Hematopoietic multipotent progenitor cell treated with erythropoietin and hydrocortisone succinate and interleukin-3 and kit ligand, for 17 days (in vitro differentiated cells): ENCODE data around the gene FOXR1.

Experiments
- DNase-seq: peaks from one replicate; pipeline ENCODE4 v3.0.0-alpha.2; 2015; ENCODE audit warnings: low spot score

The FOXR1 gene, protein sequence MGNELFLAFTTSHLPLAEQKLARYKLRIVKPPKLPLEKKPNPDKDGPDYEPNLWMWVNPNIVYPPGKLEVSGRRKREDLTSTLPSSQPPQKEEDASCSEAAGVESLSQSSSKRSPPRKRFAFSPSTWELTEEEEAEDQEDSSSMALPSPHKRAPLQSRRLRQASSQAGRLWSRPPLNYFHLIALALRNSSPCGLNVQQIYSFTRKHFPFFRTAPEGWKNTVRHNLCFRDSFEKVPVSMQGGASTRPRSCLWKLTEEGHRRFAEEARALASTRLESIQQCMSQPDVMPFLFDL

DNA sequence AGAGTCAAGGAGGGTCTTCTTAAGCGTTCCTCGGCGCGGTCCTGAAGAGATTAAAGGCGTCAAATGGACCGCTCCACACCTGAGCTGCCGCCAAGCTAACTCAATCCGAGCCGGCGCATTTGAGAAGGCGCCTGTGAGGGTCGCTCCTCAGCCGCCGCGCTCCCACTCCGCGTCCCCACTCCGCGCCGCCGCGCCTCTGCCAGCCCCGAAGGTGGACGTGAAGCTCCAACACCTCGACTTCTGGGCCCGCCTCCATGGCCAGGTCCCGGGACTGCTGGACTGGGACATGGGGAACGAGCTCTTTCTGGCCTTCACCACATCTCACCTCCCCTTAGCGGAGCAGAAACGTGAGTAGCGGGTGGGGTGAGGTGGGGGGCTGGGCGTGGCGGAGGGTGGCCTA, at the start of gene FOXR1:
FOXR1 (plus strand) TSS at position 116 of the 400 bp plus-strand sequence; CDS start at position 287, 171 bp downstream.
- no peak for DNase-seq

DNA sequence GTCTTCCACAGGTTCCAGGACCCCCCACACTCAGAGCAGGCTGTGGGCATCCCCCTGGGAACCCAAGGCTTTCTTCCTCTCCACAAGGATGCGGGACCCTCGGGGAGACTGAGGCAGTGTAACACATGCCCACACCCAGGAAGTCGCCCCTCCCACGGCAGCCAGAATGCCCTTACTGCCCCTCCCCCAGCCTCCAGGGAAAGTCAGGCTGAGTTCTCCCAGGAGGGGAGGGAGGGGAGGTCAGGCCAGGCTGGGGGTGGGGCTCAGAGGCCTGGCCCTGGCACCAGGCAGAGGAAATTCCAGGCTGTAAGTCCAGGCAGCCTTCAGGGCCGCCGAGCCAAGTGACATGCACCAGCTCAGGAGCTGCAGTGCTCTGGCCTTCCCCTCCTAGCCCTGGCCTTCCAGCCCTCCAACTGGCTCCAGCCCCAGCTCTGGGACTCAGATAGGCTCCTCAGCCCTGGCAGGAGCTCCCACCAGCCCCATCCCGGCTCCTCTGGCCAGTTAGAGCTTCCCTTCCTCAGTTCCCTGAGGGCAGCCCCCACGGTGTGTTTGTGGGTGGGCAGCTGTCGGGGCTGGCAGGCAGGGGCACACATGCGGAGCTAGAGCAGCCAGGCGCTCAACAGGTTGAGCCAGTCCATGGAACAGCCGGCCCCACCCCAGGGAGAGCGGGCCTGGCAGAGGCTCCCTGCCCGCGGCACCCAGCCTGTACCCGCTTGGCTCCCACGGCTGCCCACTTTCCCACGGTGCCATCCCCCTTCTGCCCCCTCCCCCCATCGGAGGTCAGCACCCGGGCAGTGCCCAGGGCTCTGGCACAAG, 49.4 kb upstream of the FOXR1 start:
- no peak for DNase-seq

DNA sequence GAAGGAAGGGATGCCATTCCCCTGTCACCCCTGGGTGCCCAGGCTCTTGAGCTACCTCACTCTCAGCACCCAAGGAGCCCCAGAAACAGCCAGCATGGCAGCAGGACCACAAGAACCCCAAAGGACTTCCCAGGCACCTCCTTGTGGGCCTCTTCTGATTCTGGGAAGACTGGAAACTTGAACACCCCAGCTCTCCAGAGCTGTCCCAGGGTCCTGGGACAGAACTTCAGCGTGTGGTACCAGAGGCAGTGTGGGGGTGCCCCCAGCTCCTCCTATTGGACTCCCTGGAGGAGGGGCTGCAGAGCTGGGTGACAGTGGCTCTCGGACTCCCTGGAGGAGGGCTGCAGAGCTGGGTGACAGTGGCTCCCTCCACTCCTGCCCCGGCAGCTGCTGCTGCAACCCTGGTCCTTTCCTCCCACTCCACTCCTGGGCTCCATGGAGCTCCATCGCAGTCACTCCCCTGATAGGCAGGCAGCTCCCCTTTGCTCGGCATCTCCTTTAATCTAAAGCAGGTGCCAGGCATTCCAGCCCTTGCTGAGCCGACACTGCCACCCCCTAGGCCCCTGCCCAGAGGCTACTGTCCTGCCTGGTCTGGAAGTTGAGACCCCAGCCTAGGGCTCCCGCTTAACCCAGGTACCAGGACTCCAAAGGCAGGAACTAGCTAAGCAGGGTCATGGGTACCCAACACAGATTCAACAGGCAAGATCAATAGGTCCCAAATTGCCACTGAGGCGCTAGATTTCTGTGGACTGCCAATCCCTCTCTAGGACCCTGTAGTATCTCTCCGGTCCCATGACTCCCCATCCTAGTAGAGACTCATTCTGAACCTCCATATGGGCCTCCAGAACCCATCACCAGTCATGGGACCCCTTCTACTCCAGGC, 48.6 kb upstream of the FOXR1 start:
- peak; percentile 4 for DNase-seq

DNA sequence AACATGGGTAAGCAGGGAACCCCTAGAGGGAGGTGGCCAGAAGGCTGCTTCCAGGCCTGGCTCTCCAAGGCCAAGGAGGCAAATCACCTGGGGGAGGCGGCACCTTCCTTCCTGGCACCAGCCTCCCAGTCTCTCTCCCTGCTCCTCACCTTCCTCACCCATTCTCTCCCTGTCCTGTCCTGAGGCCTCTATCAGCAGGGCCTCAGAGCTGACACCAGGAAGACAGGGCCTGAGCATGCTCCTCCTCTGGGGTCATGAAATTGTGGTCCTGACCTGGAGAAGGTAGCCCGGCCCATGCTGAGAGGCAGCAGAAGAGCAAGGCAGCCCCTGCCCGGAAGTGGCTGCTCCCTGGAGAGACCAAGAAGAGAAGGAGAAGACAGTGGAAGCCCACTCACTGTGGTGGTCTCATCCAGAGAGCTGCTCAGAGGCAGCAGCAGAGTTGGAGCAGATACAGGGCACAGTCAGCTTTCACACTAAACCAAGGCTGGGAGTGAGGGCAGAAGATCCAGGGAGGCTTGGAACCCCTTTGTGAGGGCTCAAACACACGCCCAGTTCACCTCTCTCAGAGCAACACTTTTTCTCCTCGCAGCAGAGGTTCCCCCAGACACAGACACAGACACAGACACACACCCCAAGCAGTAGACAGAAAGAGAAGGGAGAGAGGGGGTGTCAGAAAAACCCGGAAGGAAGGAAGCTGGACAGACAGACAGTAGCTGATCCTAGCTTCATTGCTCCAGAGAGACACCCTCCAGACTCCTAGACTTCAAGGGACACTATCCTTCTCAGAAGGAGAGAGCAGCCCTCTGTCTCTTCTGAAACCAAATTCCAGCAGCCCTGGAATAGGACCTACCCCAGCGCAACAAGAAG, 47.6 kb upstream of the FOXR1 start:
- no peak for DNase-seq

DNA sequence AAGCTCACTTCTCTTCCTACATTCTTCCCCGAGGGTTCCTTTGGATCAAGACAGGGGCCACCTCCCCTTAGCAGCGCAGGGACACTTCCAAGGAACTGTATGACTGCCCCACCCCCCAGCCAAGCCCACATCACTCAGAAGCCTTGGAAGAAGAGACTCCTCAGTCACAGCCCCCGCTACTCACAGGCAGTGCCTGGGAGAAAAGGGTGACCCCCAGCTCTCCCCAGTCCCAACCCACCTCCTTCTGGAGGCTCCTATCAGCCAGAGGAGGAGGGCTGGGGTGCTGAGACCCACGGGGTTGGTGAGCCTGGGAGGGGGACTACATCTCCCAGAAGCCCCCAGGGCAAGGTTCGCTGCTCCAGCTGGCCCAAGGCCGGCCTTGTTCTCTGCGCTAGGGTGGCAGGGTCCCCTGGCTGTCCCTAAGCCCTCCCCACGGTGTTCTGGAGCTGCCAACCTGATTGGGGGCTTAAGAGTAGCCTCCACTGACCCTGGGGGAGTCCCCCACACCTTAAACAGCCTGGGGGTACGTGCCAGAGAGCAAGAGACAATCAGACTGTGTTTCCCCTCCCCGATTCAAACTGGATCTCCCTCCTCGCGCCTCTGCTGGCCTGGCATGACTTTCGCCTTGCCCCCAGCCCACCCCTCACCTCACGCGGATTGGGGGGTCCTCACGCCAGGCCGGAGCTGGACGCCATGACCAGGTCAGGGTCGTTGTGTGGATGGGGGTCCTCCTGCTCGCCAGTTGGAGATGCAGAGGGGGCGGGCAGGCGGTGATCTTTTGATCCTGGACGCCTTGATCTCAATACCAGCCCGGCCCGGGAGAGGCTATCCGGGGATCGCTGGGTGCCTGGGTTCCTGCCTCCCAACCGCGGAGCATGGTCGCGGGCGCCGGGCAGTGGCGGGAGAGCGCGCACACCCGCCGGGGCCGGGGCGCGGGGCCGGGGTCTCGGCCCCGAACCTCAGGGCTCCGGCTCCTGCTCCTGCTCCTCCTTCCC, 46.7 kb upstream of the FOXR1 start:
- no peak for DNase-seq

DNA sequence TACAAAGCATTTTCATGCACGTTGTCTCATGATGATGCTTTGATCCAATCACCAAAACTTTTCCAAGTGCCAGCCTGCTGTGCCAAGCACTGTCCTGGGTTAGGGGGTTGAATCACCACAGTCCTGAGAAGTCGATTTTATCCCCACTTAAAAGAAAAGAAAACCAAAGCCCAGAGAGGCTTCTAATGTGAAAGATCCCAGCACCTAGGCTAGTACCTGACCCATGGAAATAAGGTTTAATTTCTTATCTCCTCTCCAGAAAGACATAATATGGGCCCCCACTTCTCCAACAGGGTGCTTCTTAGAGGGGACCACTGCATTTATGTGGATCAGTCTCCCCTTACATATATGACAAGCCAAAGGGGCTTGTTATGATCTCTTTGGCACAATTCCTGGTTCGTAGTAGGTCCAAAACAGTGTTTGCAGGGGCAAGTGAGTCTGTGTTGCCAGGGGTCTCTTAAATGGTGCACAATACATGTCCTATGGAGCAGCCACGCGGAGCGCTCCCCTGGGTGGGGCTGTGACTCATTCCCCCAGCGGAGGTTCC, 43.9 kb upstream of the FOXR1 start:
- DNase-seq = no peak

DNA sequence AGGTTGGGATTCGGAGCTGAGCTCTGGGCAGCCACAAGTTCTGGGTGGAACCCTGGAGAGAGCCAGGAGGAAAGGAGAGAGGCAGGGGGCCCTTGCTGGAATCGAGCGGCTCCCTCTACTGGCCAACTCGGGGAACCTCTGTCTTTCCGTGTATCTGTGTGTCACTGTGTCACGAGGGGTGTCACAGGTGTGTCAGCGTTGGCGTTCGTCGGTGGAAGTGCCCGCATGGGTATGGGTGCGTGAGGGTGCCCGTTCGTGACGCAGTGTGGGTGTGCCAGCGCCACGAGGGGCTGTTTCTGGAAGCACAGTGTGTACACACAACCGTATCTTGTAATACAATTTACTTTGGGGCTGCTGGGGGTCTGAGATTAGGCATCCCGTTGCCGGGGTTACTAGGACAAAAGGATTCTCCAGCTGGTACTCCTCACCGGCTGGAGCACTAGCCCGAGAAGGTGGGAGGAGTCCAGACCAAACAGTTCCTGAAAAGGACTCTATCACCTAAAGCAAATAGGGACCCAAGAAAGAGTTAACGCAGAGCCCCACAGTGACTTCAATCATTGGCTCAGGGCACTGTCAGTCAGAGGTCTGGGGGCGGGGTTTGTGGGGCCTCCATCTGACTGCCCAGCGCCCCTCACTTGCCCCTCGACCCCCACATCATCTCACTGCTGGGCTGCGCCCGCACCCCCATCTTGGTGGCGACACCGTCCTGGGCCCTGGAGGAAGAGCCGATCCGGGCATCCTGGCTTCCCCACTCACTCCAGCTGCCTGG, 43.3 kb upstream of the FOXR1 start:
- DNase-seq = peak; percentile 94

DNA sequence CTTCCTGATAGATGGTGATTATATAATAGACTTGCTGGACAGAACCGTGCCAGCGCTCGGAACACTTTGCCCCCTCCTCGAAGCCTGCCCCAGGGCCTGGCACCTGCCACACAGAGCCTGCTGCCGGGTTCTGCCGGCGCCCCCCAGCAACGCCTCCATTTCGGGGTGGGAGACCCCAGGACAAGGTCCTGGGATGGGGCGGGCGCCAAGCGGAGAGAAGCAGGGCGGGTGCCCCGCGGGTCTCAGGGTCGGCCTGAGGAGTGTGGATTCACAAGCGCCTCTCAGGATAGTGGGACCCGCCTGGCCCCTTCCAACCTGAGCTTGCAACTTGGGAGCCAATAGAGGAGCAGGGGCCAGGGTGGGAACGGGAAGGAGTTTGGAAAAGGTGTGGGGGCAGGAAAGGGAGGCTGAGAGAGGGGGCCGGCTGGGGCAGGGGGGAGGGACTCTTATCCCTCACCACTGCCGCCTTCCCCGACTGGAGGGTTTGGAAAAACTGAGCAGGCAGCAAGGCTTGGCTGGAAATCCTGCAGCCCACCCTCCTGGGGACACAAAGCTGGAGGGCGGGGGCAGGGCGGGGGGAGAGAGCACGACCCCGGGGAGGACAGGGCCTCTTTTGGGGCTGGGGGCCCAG, 42.6 kb upstream of the FOXR1 start:
- DNase-seq = no peak

DNA sequence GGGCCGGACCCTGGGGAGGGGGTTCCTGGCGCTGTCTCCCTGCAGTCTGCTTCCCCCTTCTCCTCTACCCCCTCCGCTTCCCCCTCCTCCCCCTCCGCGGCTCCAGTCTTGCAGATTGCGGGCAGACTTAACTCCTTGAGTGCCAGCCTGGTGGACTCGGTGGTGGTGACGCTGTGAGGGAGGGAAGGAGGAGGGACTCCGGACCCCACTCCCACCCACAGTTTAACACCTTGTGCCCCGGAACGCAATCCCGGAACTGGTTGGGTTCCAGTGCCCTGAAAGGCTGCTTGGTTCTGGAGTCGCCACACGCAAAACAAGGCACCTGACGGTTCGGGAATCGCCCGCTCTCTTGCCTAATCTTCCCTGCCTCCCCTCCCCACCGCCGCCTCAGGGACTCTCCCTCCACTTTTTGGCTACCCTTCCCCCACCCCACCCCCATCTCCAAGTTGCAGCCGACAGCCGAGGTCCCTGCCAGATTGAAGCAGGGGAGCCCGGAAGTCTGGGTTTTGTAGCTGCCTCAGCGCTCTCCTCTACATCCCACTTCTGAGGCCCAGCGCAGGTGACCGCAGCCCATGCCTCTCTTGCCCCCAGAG, 42.0 kb upstream of the FOXR1 start:
- DNase-seq = peak; percentile 11

DNA sequence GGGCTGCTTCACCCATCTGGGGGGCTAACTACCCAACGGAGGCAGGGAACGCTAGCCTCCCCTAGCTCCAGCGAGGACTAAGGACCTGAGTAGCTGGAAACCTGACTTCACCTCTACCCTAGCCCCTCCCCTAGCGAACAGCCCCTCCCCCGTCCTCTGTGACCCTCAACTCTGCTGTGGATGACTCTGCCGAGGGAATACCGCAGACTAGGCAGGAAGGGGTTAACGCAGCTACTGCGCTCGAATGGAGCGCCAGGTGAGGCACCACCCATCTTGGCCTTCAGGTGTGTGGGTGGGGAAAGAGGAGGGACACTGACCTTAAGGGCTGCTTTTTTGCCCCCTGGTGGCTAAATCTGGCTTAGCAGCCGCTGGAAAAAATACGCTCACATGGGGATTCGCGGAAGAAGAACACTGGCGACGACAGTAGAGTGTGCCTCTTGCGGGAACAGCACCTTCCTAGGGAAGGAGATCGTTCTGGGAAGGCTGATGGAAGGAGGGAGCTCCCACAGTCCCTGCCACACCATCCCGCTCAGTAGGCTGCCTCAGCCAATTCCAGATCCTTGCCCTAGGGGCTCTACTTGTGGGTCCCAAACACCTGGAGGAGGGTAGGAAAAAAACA, 41.4 kb upstream of the FOXR1 start:
- peak; percentile 87 for DNase-seq

DNA sequence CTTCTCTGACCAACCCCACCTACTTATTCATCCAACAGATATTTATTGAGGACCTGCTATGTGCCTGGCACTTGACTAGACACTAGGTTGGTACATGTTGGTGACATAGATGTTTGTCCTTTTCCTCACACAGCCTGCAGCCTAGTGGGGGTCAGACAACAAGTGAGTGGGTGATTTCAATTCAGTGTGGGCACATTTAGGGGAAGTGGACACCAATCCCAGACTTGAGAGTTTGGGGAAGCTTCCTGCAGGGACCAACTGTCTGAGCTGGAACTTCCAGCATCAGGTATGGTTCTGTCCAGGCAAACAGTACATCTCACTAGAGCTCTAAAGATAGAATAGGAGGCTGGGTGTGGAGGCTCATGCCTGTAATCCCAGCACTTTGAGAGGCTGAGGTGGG, 40.0 kb upstream of the FOXR1 start:
- DNase-seq = no peak

DNA sequence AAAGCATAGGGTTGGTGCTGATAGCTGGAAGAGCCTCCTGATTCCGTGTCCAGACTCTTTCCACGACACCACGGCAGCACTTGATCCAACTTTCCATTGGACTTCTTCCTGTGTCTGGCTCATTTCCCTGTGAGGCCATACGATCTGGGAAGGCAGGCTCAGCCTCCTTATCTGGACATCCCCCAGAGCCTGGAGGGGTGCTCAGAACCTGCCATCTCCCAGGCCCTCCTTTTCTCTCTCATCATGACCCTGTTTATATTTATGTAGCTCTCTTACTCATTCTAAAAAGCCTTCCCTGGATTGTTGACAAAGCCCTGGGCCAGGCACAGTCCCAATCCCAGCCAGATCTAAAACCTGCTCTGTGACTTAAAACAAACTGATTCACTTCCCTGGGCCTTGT, 38.1 kb upstream of the FOXR1 start:
- DNase-seq = no peak

DNA sequence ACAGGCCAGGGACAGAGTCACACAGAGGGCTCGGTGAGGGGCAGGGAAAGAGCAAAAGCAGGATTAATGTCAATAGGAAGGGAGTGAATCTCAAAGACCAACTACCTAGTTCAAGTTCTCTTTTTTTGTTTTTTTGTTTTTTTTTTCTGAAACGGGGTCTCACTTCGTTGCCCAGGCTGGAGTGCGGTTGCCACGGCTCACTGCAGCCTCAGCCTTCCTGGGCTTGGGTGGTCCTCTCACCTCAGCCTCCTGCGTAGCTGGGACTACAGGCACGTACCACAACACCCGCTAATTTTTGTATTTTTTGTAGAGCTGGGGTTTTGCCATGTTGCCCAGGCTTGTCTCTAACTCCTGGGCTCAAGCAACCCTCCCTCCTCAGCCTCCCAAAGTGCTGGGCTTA, 36.2 kb upstream of the FOXR1 start:
- DNase-seq = no peak

DNA sequence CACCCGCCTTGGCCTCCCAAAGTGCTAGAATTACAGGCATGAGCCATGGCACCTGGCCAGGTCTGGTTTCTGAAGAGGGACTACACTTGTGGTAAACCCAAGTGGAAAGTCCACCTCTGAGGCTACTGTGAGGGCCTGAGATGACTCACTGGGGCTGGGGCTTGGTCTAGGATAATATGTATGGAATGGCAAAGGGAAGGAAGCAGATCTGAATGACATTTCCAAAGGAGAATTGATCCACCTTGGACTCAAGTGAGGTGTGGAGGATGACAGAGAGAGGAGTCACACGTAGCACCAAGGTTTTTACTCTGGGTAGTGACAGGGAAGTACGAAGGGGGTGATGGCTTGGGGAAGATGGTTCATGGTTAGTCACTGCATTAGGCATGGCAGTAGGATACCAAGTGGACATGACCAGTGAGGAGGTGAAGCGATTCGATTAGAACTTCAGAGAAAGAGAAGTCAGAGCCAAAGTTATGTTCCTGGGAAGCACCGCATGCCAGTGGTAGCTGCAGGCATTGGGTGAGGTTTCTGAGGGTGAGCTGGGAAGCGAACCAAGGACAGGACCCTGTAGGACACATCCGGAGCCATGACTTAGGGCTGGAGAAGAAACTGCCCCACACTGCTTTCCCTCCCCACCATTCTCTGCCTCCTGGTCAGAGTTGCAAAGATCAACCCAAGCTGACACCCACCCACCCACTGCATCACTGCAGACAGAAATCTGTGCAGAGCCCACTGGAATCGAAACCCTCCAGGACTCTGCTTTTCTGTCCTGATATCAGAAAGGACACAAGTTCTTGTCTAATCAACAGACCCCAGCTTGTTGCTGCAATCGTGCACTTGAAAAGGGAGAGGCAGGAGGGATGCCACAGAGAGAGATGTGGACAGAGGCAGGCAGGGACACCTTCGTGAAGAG, 32.8 kb upstream of the FOXR1 start:
- no peak for DNase-seq

DNA sequence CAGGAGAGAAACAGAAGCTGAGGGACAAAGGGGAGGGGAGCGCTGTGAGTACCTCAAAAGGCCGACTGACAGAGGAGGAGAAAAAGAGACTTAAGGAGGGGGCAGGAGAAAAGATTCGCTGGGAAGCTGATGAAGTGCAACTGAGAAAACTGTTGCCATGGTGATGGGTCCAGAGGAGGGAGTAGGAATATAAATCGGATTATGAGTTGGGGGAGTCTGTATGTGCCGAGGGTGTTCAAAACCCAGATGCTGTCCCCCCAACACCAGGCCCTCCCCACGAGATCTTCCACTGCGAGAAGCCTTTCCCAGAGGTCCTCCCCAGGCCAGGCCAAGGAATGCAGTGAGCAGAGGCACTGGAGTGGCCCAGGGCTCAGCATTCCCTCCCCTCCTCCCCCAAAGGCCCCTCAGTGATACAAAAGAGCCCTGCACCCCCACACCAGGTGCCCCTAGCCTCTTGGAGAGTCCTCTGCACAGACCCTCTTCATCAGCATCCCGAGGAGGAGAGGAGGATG, 32.1 kb upstream of the FOXR1 start:
- no peak for DNase-seq

DNA sequence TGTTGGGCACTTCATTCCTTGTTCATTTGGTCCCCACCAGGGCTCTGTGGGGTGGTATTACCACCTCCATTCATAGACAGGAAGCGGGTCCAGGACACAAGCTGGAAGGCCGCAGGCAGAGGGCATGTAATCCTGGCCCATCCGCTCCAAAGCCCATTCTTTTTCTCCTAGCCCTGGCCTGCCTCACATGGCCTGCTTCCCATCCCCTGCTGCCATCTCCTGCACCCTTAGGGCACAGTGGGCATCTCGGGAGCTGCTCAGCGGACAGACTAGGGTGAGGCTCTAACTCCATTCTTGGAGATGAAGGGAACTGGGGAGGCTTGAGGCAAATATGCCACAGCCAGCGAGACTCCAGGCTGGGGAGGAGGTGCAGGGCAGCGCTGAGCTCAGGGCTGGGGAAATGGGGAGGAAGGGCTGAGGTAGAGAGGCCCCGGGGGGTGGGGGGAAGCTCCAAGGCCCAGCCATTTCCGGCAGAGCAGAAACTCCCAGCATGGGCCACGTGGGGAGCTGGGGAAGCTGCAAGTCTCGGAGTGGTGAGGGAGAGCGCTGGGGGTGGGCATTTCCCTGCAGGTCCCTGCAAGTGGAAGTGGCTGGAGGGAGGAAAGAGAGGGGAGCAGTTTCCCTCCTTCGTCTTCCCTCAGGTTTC, 31.5 kb upstream of the FOXR1 start:
- no peak for DNase-seq
